Measurements from ENCODE around the gene R3HDM2.
"Not testable (repeated sequence)": the region's sequence is repeated elsewhere in the genome, so short reads cannot be mapped to it uniquely, and the experiment has no call there.

DNA sequence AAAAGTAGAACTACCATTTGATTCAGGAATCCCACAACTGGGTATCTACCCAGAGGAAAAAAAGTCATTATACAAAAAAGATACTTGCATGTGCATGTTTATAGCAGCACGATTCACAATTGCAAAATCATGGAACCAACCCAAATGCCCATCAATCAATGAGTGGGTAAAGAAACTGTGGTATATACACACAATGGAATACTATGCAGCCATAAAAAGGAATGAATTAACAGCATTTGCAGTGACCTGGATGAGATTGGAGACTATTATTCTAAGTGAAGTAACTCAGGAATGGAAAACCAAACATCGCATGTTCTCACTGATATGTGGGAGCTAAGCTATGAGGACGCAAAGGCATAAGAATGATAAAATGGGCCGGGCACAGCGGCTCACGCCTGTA lies 154.6 kb downstream of the R3HDM2 start:
- TF ChIP-seq CTCF, POLR2A (IDR thresholded peaks at IDR 0.05): not testable (repeated sequence)
